Loucy (cell line): ENCODE measurements around the gene H6PD.

Experiments
- CTCF ChIP-seq: fragments of 200-600 bp; sonication (generic); conservative IDR thresholded peaks from 2 replicates; pipeline ENCODE4 v1.5.1; 2014; ENCODE audit warnings: mild to moderate bottlenecking, antibody characterized with exemption, low read length
- EZH2phosphoT487 ChIP-seq: fragments of 200-600 bp; IDR thresholded peaks from 2 replicates; pipeline ENCODE4 v1.6.1; 2018; ENCODE audit warnings: antibody characterized with exemption, mild to moderate bottlenecking, moderate library complexity, borderline replicate concordance

- TF ChIP-seq CTCF (no peak), EZH2phosphoT487 (no peak)
These were observed 59.2 kb downstream of the H6PD start for GRCh38 chr1:9293533-9294404.
